H9 (cell line): Measurements from ENCODE around the gene ERBIN. TPM values are rescaled to one million over a fixed set of nuclear protein-coding genes. Genes with fewer than 3 reads are reported as not detected.
"Not testable (repeated sequence)": the region's sequence is repeated elsewhere in the genome, so short reads cannot be mapped to it uniquely, and the experiment has no call there.

Source experiments
- DNase-seq: peaks from one replicate; pipeline ENCODE4 v3.0.0-alpha.2; 2017
- H2AFZ ChIP-seq: one replicate; pipeline ENCODE4 v1.6.1; 2013; ENCODE audit warnings: mild to moderate bottlenecking, low read length, control low read depth, moderate library complexity
- H2AK5ac ChIP-seq: 2 replicates; pipeline ENCODE4 v1.6.1; 2013; ENCODE audit warnings: low read length, control low read depth, mixed read lengths; ENCODE audit not compliant: insufficient read length
- H2BK120ac ChIP-seq: one replicate; pipeline ENCODE4 v1.6.1; 2013; ENCODE audit warnings: low read depth, mild to moderate bottlenecking, low read length, control low read depth, inconsistent platforms; ENCODE audit not compliant: poor library complexity, severe bottlenecking
- H2BK12ac ChIP-seq: 2 replicates; pipeline ENCODE4 v1.6.1; 2013; ENCODE audit warnings: low read length, control low read depth, mixed read lengths, low read depth; ENCODE audit not compliant: insufficient read length
- H2BK15ac ChIP-seq: 2 replicates; pipeline ENCODE4 v1.6.1; 2013; ENCODE audit warnings: low read depth, low read length, control low read depth
- H2BK20ac ChIP-seq: one replicate; pipeline ENCODE4 v1.6.1; 2013; ENCODE audit warnings: low read depth, mild to moderate bottlenecking, low read length, control low read depth, inconsistent platforms; ENCODE audit not compliant: poor library complexity, severe bottlenecking
- H2BK5ac ChIP-seq: 2 replicates; pipeline ENCODE4 v1.6.1; 2013; ENCODE audit warnings: low read length, control low read depth, mixed read lengths; ENCODE audit not compliant: insufficient read length
- H3K14ac ChIP-seq: 2 replicates; pipeline ENCODE4 v1.6.1; 2013; ENCODE audit warnings: low read length, control low read depth; ENCODE audit not compliant: insufficient read depth
- H3K18ac ChIP-seq: 2 replicates; pipeline ENCODE4 v1.6.1; 2013; ENCODE audit warnings: low read depth, mild to moderate bottlenecking, mixed read lengths, low read length, control low read depth; ENCODE audit not compliant: insufficient read length
- H3K23ac ChIP-seq: 2 replicates; pipeline ENCODE4 v1.6.1; 2013; ENCODE audit warnings: low read length, control low read depth, mixed read lengths, low read depth; ENCODE audit not compliant: insufficient read length
- H3K23me2 ChIP-seq: 2 replicates; pipeline ENCODE4 v1.6.1; 2013; ENCODE audit warnings: low read depth, mild to moderate bottlenecking, mixed read lengths, low read length, control low read depth; ENCODE audit not compliant: insufficient read length, poor library complexity, severe bottlenecking
- H3K27ac ChIP-seq: 2 replicates; pipeline ENCODE4 v1.5.1; 2013; ENCODE audit warnings: low read length, control low read depth, mixed read lengths, low read depth; ENCODE audit not compliant: insufficient read length
- H3K27me3 ChIP-seq: 2 replicates; pipeline ENCODE4 v1.6.1; 2013; ENCODE audit warnings: low read length, control low read depth, inconsistent platforms; ENCODE audit not compliant: insufficient read depth
- H3K4ac ChIP-seq: 2 replicates; pipeline ENCODE4 v1.6.1; 2013; ENCODE audit warnings: low read depth, mild to moderate bottlenecking, control low read depth, inconsistent platforms, low read length, moderate library complexity
- H3K4me1 ChIP-seq: 2 replicates; pipeline ENCODE4 v1.6.1; 2013; ENCODE audit warnings: low read length, control low read depth, inconsistent platforms; ENCODE audit not compliant: insufficient read depth
- H3K4me2 ChIP-seq: 2 replicates; pipeline ENCODE4 v1.6.1; 2013; ENCODE audit warnings: low read length, control low read depth, mixed read lengths; ENCODE audit not compliant: insufficient read length, insufficient read depth
- H3K56ac ChIP-seq: 2 replicates; pipeline ENCODE4 v1.6.1; 2013; ENCODE audit warnings: low read depth, mild to moderate bottlenecking, mixed read lengths, low read length, control low read depth; ENCODE audit not compliant: insufficient read length
- H3K79me1 ChIP-seq: 2 replicates; pipeline ENCODE4 v1.6.1; 2013; ENCODE audit warnings: low read depth, mild to moderate bottlenecking, moderate library complexity, low read length, control low read depth, inconsistent platforms; ENCODE audit not compliant: insufficient read depth, poor library complexity, severe bottlenecking
- H3K79me2 ChIP-seq: 2 replicates; pipeline ENCODE4 v1.6.1; 2013; ENCODE audit warnings: low read length, control low read depth, inconsistent platforms; ENCODE audit not compliant: insufficient read depth
- H3K9ac ChIP-seq: 2 replicates; pipeline ENCODE4 v1.6.1; 2013; ENCODE audit warnings: low read length, control low read depth, mixed read lengths; ENCODE audit not compliant: insufficient read length; ENCODE audit errors: extremely low read depth
- H3K9me3 ChIP-seq: one replicate; pipeline ENCODE4 v1.6.1; 2013; ENCODE audit warnings: low read depth, low read length, inconsistent platforms; ENCODE audit not compliant: control insufficient read depth
- H3T11ph ChIP-seq: one replicate; pipeline ENCODE4 v1.6.1; 2013; ENCODE audit warnings: mild to moderate bottlenecking, low read length, control low read depth, inconsistent platforms
- H4K20me1 ChIP-seq: one replicate; pipeline ENCODE4 v1.6.1; 2013; ENCODE audit not compliant: control insufficient read depth, insufficient read length, insufficient read depth
- H4K5ac ChIP-seq: 2 replicates; pipeline ENCODE4 v1.6.1; 2013; ENCODE audit warnings: low read depth, mild to moderate bottlenecking, mixed read lengths, low read length, control low read depth; ENCODE audit not compliant: insufficient read length
- H4K8ac ChIP-seq: replicated peaks from 2 replicates; pipeline ENCODE4 v1.6.1; 2013; ENCODE audit warnings: low read length, control low read depth, mixed read lengths, low read depth; ENCODE audit not compliant: insufficient read length
- H4K91ac ChIP-seq: 2 replicates; pipeline ENCODE4 v1.6.1; 2013; ENCODE audit warnings: low read depth, mild to moderate bottlenecking, moderate library complexity, mixed read lengths, low read length, control low read depth; ENCODE audit not compliant: insufficient read length
- H3K27ac Mint-ChIP-seq, 3 experiments: 2 replicates in 2 of 3; 3 replicates in 1 of 3; pipeline ENCODE4 v1.8.0; 2020 to 2021; ENCODE audit warnings: mixed read lengths in 3 of 3, mild to moderate bottlenecking in 1 of 3, moderate library complexity in 1 of 3
- H3K27me3 Mint-ChIP-seq: 2 replicates; pipeline ENCODE4 v1.8.0; 2021; ENCODE audit warnings: low read depth, mild to moderate bottlenecking, moderate library complexity, mixed read lengths
- H3K36me3 Mint-ChIP-seq, 3 experiments: 2 replicates in 2 of 3; 3 replicates in 1 of 3; pipeline ENCODE4 v1.8.0; 2020 to 2021; ENCODE audit warnings: low read depth in 3 of 3, mixed read lengths in 3 of 3; ENCODE audit not compliant: insufficient read depth in 1 of 3
- H3K4me1 Mint-ChIP-seq, 2 experiments: 2 replicates each; pipeline ENCODE4 v1.8.0; 2020; ENCODE audit warnings: mixed read lengths in 2 of 2
- H3K4me3 Mint-ChIP-seq, 2 experiments: 2 replicates in 1 of 2; 3 replicates in 1 of 2; pipeline ENCODE4 v1.8.0; 2020 to 2021; ENCODE audit warnings: mild to moderate bottlenecking in 2 of 2, mixed read lengths in 2 of 2, moderate library complexity in 1 of 2
- H3K9me3 Mint-ChIP-seq, 2 experiments: 2 replicates in 1 of 2; 3 replicates in 1 of 2; pipeline ENCODE4 v1.8.0; 2020; ENCODE audit warnings: mild to moderate bottlenecking in 2 of 2, mixed read lengths in 2 of 2, moderate library complexity in 1 of 2
- WGBS: extraction: QIAGEN DNeasy Blood & Tissue Kit; methylation state at CpG from one replicate; pipeline ENCODE4 v1.1.7; 2013; ENCODE audit warnings: missing lambda C conversion rate, low lambda C conversion rate, mixed read lengths; ENCODE audit not compliant: insufficient read length; ENCODE audit errors: extremely low coverage; 5-methylcytosine and 5-hydroxymethylcytosine counted together
- total RNA-seq: library from RNA; stranded (reverse); gene quantifications from 2 replicates; pipeline ENCODE4 v1.2.1, GENCODE V29; 2021
- TF ChIP-seq, protein P1 (sequence below): fragments of 200-600 bp; sonication (generic); conservative IDR thresholded peaks from 3 replicates; pipeline ENCODE4 v1.8.0; 2021; ENCODE audit warnings: antibody characterized with exemption, mild to moderate bottlenecking

The ERBIN gene
- total RNA-seq, 1 experiment from 2014 or later, result 42.9 TPM

GRCh38 chr5:65876970-65877369, 49.4 kb upstream of the ERBIN start:
- no peak for DNase-seq
- no peak overlapping the region for H4K5ac ChIP-seq
- H4K91ac ChIP-seq, result no peak overlapping the region
- no peak overlapping the region for H2AFZ ChIP-seq
- no peaks in the 10 kb centered on the region for H3K79me1 ChIP-seq
- H2BK20ac ChIP-seq, result no peak overlapping the region
- Mint-ChIP-seq H3K4me3 (no peak overlapping the region), H3K36me3 (no peaks in the 10 kb centered on the region; a peak in 1 of 7 replicates), H3K9me3 (peaks cover 0 to 8% of the 10 kb centered on the region in 2 experiments; a peak in 2 of 5 replicates), H3K27me3 (no peaks in the 10 kb centered on the region), H3K27ac (no peak overlapping the region), H3K4me1 (no peaks in the 10 kb centered on the region)
- H2BK15ac ChIP-seq, result no peak overlapping the region
- no peak overlapping the region for H3K4ac ChIP-seq
- H3K4me2 ChIP-seq, result no peak overlapping the region
- H3K9ac ChIP-seq, result no peak overlapping the region
- no peaks in the 10 kb centered on the region for H3K23me2 ChIP-seq
- H3K14ac ChIP-seq, result no peak overlapping the region
- H4K8ac ChIP-seq, result no peak overlapping the region
- no peaks in the 10 kb centered on the region for H3K79me2 ChIP-seq
- no peak overlapping the region for H3K27ac ChIP-seq
- no CpG with 5 or more reads among the region's 4 CpGs for WGBS
- H3K4me1 ChIP-seq, result no peaks in the 10 kb centered on the region
- TF ChIP-seq, protein P1, sequence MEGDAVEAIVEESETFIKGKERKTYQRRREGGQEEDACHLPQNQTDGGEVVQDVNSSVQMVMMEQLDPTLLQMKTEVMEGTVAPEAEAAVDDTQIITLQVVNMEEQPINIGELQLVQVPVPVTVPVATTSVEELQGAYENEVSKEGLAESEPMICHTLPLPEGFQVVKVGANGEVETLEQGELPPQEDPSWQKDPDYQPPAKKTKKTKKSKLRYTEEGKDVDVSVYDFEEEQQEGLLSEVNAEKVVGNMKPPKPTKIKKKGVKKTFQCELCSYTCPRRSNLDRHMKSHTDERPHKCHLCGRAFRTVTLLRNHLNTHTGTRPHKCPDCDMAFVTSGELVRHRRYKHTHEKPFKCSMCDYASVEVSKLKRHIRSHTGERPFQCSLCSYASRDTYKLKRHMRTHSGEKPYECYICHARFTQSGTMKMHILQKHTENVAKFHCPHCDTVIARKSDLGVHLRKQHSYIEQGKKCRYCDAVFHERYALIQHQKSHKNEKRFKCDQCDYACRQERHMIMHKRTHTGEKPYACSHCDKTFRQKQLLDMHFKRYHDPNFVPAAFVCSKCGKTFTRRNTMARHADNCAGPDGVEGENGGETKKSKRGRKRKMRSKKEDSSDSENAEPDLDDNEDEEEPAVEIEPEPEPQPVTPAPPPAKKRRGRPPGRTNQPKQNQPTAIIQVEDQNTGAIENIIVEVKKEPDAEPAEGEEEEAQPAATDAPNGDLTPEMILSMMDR, result no peak
- no peak overlapping the region for H3K56ac ChIP-seq
- no peak overlapping the region for H3T11ph ChIP-seq
- no peak overlapping the region for H3K23ac ChIP-seq
- no peak overlapping the region for H2BK12ac ChIP-seq
- no peak overlapping the region for H3K18ac ChIP-seq
- no peaks in the 10 kb centered on the region for H3K27me3 ChIP-seq
- no peaks in the 10 kb centered on the region for H4K20me1 ChIP-seq
- H2AK5ac ChIP-seq, result no peak overlapping the region
- H2BK120ac ChIP-seq, result no peak overlapping the region
- H2BK5ac ChIP-seq, result no peak overlapping the region
- no peaks in the 10 kb centered on the region for H3K9me3 ChIP-seq

GRCh38 chr5:65879668-65880256, 46.6 kb upstream of the ERBIN start:
- H3K4ac ChIP-seq, H4K20me1 ChIP-seq, H3T11ph ChIP-seq, H3K23me2 ChIP-seq, H3K27ac Mint-ChIP-seq, H3K14ac ChIP-seq, H3K4me1 ChIP-seq, H2BK120ac ChIP-seq, H2AK5ac ChIP-seq, H3K56ac ChIP-seq, H2AFZ ChIP-seq, H3K27ac ChIP-seq, H3K27me3 ChIP-seq, H4K8ac ChIP-seq, H2BK12ac ChIP-seq, H3K4me2 ChIP-seq, H3K4me1 Mint-ChIP-seq, H4K5ac ChIP-seq, H4K91ac ChIP-seq, H3K4me3 Mint-ChIP-seq, H3K79me1 ChIP-seq, H2BK15ac ChIP-seq, H3K9ac ChIP-seq, H3K9me3 Mint-ChIP-seq, H3K27me3 Mint-ChIP-seq, H3K18ac ChIP-seq, DNase-seq, H2BK20ac ChIP-seq, H3K79me2 ChIP-seq, H2BK5ac ChIP-seq, H3K9me3 ChIP-seq, H3K23ac ChIP-seq, H3K36me3 Mint-ChIP-seq: not testable (repeated sequence)
- no CpG with 5 or more reads among the region's 8 CpGs for WGBS
